NCI-H524 treated with DMSO at 0.1 percent for 48 hours (cell line): ENCODE measurements around the gene PXDN.
"Not testable (repeated sequence)": the region's sequence is repeated elsewhere in the genome, so short reads cannot be mapped to it uniquely, and the experiment has no call there.

Experiments
- DNase-seq: peaks from one replicate; lab custom pipeline; 2025; lab: John Stamatoyannopoulos, UW

The PXDN gene

DNA sequence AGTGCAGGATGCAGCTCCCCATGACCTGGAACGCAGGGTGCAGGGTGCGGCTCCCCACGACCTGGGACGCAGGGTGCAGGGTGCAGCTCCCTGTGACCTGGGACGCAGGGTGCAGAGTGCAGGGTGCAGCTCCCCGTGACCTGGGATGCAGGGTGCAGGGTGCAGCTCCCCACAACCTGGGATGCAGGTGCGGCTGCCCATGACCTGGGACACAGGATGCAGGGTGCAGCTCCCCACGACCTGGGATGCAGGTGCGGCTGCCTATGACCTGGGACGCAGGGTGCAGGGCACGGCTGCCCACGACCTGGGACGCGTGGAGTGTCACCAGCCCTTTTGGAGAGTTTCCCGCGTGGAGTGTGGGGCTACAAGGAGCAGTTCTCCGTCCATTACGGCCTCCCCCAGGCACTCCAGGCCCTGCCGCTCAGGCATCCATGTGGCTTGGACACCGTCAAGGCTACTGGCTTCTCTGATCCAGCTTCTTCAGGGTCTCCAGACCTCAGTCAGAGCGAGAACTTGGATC, 38.7 kb downstream of the PXDN start:
- no peak for DNase-seq

DNA sequence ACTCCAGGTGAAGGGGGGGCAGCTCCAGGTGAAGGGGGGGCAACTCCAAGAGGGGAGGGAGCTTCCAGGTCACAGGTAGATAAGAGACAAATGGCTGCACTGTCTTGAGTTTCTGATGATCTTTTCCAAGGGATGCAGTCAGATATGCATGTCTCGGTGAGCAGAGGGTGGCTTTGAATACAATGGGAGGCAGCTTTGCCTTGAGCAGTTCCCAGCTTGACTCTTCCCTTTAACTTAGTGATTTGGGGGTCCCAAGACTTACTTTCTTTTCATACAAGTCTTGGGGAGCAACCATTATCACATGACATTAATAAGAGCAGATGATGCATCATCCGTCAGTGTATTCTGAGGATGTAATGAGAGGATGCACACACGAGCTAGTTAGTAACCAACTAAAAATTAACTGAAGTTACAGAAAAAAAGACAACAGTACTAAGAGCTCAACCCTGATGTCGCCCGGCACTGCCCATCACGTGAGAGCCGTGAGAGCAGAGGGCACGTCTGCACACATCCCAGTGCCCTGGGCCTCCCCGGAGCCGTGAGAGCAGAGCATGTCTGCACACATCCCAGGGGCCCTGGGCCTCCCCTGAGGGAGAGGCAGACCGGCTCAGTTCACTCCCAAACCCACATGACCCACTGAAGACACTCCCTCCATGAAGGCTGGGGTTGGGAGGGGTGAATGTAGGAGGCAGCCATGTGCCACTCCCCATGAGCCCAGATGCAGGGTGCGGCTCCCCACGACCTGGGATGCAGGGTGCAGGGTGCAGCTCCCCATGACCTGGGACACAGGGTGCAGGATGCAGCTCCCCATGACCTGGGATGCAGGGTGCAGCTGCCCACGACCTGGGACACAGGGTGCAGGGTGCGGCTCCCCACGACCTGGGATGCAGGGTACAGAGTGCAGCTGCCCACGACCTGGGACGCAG, 39.4 kb downstream of the PXDN start:
- DNase-seq: no peak

DNA sequence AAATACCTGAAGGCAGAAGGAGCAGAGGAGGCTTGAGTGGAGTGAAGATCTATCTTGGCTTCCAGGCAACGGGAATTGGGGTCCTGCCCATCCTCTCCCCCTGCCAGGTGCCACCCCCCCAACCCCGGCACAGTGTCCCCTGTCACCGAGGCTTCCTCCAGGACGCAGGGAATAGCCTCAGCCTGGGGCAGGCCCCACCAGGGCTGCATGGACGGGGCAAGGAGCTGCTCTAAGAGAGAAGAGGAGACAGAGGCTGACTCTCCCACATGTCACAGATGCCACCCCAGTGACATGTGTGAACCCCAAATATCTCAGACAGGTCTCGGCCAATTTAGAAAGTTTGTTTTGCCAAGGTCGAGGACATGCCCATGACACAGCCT, 42.1 kb downstream of the PXDN start:
- no peak for DNase-seq

DNA sequence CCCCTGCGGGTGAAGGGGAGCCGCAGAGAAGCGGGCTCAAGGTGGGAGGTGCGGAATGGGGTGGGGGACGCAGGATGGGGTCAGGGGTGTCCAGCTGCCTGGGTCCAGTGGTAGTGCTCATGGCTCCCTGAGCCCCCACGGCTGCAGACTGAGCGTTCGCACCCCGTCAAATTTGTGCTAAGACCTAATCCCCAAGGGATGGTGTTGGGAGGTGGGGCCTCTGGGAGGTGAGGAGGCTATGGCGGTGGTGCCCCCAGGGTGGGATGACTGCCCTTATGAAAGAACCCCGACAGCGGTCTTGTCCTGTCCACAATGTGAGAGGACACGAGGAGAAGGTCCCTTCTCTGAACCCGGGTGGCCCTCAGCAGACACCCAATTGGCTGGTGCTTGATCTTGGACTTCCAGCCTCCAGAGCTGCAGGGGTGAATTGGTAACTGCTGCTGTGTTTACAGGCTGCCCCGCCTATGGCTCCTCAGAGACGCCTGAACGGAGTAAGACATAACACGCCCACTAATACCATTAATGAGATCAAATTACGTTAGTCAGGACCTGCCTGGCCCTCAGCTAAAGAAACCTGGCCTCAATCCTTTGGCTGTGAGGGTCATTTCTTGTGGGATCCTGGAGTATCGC, 42.6 kb downstream of the PXDN start:
- peak; percentile 6 for DNase-seq

DNA sequence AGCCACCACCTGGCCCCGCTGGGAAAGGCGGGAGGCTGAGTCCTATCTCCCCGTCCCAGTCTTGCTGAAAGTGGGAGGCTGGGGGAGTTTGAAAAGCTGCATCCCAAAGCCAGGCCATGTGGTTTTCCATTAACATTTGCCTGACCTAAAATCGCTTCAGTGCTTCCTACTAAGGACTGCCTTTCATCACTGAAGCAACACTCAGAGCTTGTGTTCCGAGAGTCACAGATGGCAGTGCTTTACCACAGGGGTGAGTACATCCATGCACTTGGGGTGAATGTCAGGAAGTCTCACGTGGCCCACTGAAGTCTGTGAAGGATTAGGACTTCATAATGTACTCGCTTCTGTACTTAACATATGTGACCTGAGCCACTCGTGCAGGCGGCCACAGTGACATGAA, 43.3 kb downstream of the PXDN start:
- no peak for DNase-seq

DNA sequence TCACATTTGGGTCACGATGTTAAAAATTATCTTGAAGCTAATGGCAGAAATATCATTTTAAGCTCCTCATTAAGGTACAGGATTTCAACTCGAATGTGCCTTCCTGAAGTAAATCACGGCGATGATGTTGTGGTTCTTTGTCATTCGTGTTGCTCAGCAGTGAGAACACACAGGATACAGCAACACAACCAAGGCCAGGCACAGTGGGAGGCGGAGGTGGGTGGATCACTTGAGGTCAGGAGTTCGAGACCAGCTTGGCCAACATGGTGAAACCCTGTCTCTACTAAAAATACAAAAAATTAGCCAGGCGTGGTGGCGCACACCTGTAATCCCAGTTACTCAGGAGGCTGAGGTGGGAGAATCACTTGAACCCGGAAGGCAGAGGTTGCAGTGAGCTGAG, 43.9 kb downstream of the PXDN start:
- DNase-seq: not testable (repeated sequence)

DNA sequence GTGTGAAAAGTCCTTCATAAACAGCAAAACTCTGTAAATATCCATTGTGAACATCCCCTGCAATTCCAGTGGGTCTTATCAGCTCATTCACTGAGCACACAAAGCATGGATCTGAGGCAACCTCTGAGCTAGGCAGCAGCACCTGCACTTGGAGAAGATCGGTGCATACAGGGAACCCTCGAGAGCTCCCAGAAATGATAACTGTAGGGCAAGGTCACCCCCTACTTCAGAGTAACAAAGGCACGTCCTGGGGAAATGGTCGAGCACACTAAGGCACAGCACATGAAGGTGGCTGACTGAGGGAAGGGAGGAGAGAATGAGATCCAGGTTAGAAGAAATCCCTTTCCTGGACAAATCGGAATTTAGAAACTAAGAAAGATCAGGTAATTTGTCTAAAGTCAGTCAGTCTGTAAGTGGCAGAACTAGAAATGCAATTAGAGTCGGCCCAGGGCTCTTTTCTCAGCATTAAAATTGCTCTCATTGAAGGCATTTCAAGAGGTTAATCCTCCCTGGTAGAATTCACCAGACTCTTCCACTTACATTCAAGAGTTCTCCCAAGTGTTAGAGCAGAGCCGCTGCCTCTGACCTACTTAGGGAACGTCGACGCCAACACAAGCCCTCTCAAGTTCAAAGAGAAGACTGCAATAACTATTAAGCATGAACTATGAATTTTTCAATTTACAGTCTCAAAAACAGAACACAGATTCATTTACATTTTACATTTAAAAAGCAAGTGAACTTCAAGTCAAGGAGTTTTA, 45.9 kb downstream of the PXDN start:
- peak; percentile 21 for DNase-seq

DNA sequence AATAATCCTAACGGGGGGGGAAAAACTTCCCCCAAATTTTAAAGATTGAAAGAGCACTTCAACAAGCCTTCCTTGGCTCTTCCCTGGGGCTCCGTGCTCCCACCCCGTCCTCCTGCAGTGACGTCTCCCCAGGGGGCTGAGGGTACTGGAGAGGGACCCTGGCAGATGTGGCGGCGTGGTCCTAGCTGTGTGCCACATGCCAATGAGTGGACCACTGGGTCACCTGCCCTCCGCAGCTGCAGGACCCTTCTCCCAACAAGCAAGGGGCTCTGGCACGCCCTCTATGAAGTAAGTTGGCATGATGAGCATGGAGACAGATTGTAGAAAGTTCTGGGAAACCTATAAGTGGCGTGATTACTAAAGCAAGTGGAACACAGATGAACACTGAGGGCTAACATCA, 46.7 kb downstream of the PXDN start:
- no peak for DNase-seq

DNA sequence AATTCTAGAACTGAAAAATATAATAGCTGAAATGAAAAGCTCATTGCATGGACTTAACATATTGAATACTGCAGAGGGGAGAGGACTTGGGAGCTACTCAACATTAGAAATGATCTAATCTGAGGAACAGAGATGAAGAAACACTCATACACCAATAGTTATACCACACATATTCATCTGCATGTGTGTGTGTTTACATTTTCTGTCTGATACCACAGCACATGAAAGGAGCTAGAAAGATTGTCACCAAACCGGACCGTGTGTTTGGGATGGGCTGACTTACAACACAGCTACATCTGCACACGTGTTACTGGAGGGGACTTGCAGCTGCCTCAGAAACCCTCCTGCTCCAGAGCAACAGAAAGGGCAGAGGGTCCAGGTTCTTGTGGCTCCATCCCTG, 47.8 kb downstream of the PXDN start:
- no peak for DNase-seq

DNA sequence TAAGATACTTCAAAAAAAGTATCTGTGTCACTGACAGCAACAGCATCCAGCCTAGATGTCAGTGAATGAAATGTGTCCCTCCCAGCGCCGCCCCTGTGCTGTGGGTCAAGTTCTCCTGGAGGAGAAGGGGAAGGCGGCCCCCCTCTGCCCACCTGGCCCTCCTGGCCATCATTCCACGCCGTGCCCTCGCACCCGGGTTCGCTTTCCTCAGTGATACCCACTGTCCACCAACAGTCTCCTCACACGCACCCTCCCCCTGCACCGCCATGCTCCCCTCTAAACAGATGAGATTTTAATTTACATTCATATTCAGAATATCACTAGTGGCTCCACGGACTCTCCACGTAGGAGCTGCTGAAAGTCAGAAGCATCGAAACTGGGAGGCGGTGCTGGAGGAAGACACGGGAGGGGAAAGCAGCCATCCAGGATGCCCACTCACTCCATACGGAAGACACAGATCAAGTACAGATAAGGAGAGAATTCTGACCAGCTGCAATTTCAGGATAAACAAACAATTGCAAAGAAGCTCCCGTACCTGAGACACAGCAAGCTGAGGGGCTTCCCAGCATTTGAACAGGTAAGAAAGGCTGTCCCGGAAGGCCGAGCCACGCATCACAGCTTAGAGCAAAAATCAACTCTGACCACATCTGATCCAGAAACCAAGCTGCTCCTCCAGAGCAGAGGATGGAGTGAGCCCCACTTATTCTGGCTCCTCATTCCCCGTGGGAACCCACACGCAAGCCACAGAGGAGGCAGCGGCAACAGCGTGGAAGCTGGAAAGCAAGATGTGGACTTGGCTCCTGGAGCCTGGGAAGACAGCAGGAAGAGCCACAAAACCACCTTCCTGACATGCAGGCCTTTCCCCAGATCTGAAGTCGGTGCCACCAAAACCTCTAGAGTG, 49.7 kb downstream of the PXDN start:
- DNase-seq: no peak

DNA sequence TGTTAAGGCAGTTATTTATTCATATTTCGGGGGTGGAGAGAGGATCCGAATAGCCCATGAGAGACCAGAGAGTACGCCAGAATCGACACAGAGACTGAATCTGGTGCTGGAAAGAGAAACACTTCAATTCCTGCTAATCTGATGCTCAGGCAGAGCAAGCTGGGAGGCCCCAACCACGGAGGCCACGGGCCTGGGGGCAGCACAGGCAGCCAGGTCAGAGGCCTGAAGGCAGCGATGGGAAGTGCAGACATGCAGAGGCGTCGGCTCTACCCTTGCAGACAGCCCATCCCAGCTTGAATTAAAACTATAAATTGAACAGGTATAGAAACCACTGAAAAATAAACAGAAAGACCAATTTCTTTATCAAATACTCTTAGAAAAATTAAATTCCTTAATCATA, 50.6 kb downstream of the PXDN start:
- DNase-seq: no peak

DNA sequence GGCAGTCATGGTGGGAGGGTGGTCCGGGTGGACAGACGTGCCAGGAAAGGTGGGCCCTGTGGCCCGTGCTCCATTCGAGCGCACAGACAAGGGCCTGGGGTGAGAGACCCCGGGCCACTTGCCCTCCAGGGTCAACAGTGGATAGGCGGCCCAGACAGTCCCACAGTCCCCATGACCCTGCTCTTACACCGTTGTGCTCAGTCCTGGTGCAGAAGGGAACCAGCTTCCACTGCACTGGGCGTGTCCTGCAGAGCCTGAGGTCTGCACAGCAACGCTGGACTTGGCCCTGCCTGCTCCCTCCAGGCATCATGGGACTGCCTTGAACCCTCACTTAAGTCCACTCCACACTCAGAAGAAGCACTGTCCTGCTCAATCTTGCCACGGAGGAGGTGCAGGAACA, 52.0 kb downstream of the PXDN start:
- DNase-seq: no peak

DNA sequence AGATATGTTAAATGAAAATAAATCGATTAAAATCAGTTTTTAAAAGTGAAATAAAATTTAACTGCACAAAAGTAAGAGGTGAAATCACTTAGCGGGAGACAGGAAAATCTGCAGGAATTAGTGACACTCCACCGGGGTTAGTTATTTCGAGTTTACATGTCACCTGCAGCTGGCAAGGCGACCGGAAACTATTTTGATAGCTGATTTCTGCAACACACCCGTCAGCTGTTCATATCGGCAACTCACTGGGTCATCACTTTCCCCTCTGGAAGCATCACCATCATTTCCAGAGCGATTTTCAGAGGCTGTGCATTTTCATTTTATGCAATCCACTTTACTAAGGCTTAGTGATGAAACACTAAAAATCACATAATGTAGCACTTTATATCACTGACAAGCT, 52.9 kb downstream of the PXDN start:
- DNase-seq: no peak

DNA sequence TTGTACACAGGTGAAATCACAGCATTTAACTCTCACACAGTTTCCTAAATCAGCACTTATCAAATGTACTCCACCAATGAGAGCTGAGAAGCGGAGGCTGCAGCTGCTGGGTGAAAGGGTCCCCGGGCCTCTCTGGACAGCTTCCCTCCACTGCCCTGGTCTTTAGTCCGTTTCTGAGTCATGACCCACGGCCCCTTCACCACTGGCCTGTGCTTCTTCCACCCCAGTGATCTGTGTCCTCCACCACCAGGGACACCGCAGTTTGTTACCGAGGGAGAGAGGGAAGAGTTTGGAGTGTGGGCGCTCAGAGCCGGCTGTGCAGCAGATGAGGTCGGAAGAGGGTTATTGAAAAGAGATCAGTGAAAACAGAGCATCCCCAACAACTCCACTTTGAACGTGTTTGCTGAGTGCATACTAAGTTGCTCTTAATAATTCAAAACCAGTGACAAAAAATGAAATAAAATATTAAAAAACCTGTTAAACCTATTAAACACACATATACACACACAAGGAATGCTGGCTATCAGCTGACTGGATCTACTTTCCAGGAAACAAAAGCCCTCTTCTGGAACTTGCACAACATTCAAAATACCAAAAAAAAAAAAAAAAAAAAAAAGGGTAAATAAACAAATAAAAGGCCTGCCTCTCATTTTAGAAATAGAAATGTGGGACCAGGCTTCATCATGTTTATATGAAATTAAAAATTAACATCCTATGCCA, 54.1 kb downstream of the PXDN start:
- DNase-seq: no peak

DNA sequence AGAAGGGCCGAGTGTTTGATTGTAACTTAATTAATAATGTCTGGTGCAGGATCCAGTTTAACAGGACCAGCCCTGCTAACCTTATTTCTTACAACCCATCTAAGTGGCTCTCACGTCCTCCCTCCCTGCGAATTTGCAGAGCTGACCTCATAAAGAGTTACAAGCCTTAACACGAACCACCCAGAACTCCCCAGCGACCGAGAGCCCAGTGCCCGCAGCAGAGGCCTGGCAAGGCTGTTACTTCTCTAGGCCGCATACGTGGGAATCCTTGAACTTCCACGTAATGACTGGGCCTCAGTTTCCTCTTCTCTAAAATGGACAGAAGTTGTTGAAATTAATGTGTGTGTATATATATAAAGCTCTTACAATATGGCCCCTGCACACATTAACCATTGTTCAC, 55.5 kb downstream of the PXDN start:
- DNase-seq: no peak

DNA sequence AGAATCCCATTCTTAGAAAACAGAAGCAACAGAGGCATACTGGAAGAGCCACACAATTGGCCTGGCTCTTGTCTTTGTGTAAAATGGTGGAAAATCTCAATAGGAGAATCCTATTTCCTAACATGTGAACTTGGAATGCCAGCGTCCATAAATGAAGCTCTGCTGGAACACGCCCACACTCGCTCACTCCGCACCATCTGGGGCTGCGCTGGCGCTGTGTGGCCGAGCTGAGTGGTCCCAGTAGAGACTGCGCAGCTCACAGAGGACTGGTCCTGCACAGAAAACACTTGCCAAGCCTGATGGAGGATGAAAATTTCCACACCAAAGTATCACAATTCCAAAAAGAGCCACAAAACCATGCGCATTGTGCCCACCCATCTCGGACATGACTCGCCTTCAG, 56.2 kb downstream of the PXDN start:
- DNase-seq: no peak

DNA sequence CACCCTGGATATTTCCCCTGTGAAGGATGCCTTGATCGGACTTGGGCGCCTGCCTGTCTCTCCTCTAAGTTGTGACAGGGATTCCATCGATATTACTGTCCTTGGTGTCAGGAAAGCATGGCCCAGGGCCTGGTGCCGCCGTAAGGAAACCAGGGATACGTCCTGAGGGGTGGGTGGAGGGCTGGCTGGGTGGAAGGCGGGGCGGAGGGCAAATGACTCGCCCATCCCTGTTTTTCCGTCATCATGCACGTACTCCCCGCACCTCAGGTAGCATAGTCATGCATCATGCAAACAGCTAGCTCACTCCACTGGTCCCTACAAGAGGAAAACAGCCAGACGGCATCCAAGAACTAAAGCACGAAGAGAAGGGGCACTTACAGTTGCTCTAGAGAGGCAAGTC, 57.1 kb downstream of the PXDN start:
- DNase-seq: no peak

DNA sequence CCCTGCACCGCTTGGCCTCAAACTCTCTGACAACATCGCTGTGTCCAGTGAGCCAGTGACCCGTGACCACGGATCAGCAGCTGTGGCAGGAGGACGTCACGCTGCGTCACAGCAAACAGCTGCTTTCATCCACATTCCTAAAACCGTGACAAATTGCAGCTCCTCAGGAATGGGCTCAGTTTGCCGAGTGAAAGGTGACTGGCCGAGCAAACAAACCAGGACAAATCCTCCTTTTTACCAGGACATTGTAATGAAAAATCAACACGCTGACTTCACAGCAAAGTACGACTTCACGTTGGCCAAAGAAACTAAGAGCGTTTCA, 57.6 kb downstream of the PXDN start:
- no peak for DNase-seq

DNA sequence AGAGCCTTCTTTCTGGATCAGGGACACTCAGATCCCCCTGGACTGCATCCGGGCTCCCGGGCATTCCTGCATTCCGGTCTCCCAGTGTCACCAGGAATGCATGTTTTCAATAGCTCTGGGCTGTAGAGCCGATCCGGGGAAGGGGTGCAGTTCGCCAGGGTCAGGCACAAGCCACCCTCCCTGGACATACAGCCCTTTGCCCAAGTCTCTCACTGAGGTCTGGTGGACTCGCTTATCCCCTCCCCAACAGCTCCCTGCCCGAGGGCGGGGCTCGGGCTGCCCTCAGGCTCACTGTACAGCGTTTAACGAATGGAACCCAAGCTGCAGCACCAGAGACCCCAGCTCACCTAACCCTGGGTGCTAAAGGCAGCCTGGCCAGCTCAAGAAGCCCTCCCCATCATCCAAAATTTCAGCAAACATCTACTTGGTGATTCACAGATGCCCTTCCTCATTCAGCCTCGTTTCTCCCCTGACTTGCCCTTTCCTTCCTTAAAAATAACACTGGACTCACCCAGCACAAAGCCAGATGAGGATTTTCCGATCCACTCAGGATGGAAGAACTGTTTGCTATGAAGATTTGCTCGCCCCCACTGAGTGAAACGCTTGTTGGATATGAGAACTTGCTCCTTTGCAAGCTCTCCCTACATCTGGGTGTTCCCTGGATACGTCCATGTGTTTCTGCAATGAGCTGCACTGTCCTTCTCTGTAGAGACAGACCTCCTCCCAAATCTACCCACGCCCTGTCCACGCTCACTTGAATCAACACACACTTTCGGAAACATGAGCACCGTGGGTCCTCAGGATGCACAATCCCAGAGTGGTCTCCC, 58.1 kb downstream of the PXDN start:
- DNase-seq: no peak
